IMR-90 (cell line): ENCODE measurements around the gene GATA2. TPM values are rescaled to one million over a fixed set of nuclear protein-coding genes. Genes with fewer than 3 reads are reported as not detected.

ENCODE experiments used
- ATAC-seq: fragments of 200-7000 bp; cut with Tn5 transposase; 2 replicates; pipeline ENCODE4 v1.9.1; 2020; ENCODE audit warnings: low read depth, mild to moderate bottlenecking, moderate library complexity
- BruUV-seq: library from RNA; stranded (reverse); fragments of 400-500 nt; replicated peaks from 2 replicates; lab custom pipeline; 2021; lab: Mats Ljungman, UMichigan
- CTCF ChIA-PET: fragments of 300-600 bp; formaldehyde crosslinking; extraction: SDS; loops from one replicate; lab custom pipeline; 2021; ENCODE audit warnings: antibody characterized with exemption; lab: Yijun Ruan, JAX
- POLR2A ChIA-PET: fragments of 300-600 bp; sonication (Branson Sonifier 250); formaldehyde crosslinking; loops from one replicate; lab custom pipeline; 2022; ENCODE audit warnings: antibody characterized with exemption; ENCODE audit not compliant: unreplicated experiment; lab: Charles Lee
- DNase-seq: peaks from one replicate; pipeline ENCODE4 v3.0.0; 2013
- H2AFZ ChIP-seq: replicated peaks from 2 replicates; pipeline ENCODE3; 2013; ENCODE audit warnings: low read length, mild to moderate bottlenecking; ENCODE audit not compliant: poor library complexity
- H2AK5ac ChIP-seq: 2 replicates; pipeline ENCODE4 v1.6.1; 2013; ENCODE audit warnings: low read depth, low read length, inconsistent platforms
- H2AK9ac ChIP-seq: replicated peaks from 2 replicates; pipeline ENCODE3; 2013; ENCODE audit warnings: mild to moderate bottlenecking, low read depth, low read length, moderate library complexity; ENCODE audit not compliant: poor library complexity
- H2BK120ac ChIP-seq: 2 replicates; pipeline ENCODE4 v1.6.1; 2013; ENCODE audit warnings: low read depth, low read length, inconsistent platforms
- H2BK15ac ChIP-seq: 3 replicates; pipeline ENCODE4 v1.6.1; 2013; ENCODE audit warnings: low read depth, low read length, inconsistent platforms
- H2BK20ac ChIP-seq: 2 replicates; pipeline ENCODE4 v1.6.1; 2013; ENCODE audit warnings: low read depth, mild to moderate bottlenecking, inconsistent platforms, low read length, moderate library complexity
- H2BK5ac ChIP-seq: 2 replicates; pipeline ENCODE4 v1.6.1; 2013; ENCODE audit warnings: mild to moderate bottlenecking, low read depth, low read length, inconsistent platforms; ENCODE audit not compliant: poor library complexity, severe bottlenecking
- H3K14ac ChIP-seq: replicated peaks from 2 replicates; pipeline ENCODE4 v1.6.1; 2013; ENCODE audit warnings: low read depth, low read length, inconsistent platforms
- H3K18ac ChIP-seq: 2 replicates; pipeline ENCODE4 v1.6.1; 2013; ENCODE audit warnings: low read depth, low read length, control low read depth
- H3K23ac ChIP-seq: 2 replicates; pipeline ENCODE4 v1.6.1; 2013; ENCODE audit warnings: low read depth, low read length, inconsistent platforms
- H3K27ac ChIP-seq: 2 replicates; pipeline ENCODE4 v1.5.1; 2013; ENCODE audit warnings: mild to moderate bottlenecking, control low read depth, low read length; ENCODE audit not compliant: insufficient read depth
- H3K27me3 ChIP-seq: 2 replicates; pipeline ENCODE4 v1.6.1; 2013; ENCODE audit warnings: low read length; ENCODE audit not compliant: control insufficient read depth, insufficient read depth
- H3K36me3 ChIP-seq: 2 replicates; pipeline ENCODE4 v1.6.1; 2013; ENCODE audit warnings: low read length, mixed read lengths; ENCODE audit not compliant: control insufficient read depth, insufficient read depth
- H3K4ac ChIP-seq: 2 replicates; pipeline ENCODE4 v1.6.1; 2013; ENCODE audit warnings: low read depth, low read length, inconsistent platforms
- H3K4me1 ChIP-seq: 2 replicates; pipeline ENCODE4 v1.6.1; 2013; ENCODE audit warnings: low read length, mixed read lengths; ENCODE audit not compliant: control insufficient read depth, insufficient read depth
- H3K4me2 ChIP-seq: 2 replicates; pipeline ENCODE4 v1.6.1; 2013; ENCODE audit warnings: low read depth, mild to moderate bottlenecking, control low read depth, low read length, moderate library complexity
- H3K4me3 ChIP-seq: 2 replicates; pipeline ENCODE4 v1.5.1; 2013; ENCODE audit warnings: low read depth, mild to moderate bottlenecking, control low read depth, low read length, moderate library complexity; ENCODE audit not compliant: insufficient read depth
- H3K56ac ChIP-seq: 2 replicates; pipeline ENCODE4 v1.6.1; 2013; ENCODE audit warnings: low read length, inconsistent platforms; ENCODE audit not compliant: insufficient read depth; ENCODE audit errors: extremely low read depth
- H3K79me1 ChIP-seq, 2 experiments: 2 replicates each; pipeline ENCODE4 v1.6.1; 2013; ENCODE audit warnings: low read length in 2 of 2, inconsistent platforms in 1 of 2, low read depth in 1 of 2
- H3K9ac ChIP-seq: 2 replicates; pipeline ENCODE4 v1.6.1; 2013; ENCODE audit warnings: low read depth, low read length, control low read depth
- H3K9me1 ChIP-seq: 2 replicates; pipeline ENCODE4 v1.6.1; 2013; ENCODE audit warnings: low read length, inconsistent platforms; ENCODE audit not compliant: insufficient read depth
- H3K9me3 ChIP-seq: 2 replicates; pipeline ENCODE4 v1.6.1; 2013; ENCODE audit warnings: low read length; ENCODE audit not compliant: control insufficient read depth, insufficient read depth
- H4K20me1 ChIP-seq: 2 replicates; pipeline ENCODE4 v1.6.1; 2013; ENCODE audit warnings: low read length, inconsistent platforms; ENCODE audit not compliant: insufficient read depth
- H4K5ac ChIP-seq: 2 replicates; pipeline ENCODE4 v1.6.1; 2013; ENCODE audit warnings: mild to moderate bottlenecking, low read depth, low read length, control low read depth
- H4K8ac ChIP-seq, 2 experiments: 2 replicates each; pipeline ENCODE4 v1.6.1; 2013; ENCODE audit warnings: low read depth in 2 of 2, low read length in 2 of 2, control low read depth in 1 of 2, inconsistent platforms in 1 of 2
- H4K91ac ChIP-seq: 2 replicates; pipeline ENCODE4 v1.6.1; 2013; ENCODE audit warnings: low read depth, low read length, inconsistent platforms; ENCODE audit not compliant: insufficient read depth
- MAZ ChIP-seq: IDR thresholded peaks from 2 replicates; pipeline ENCODE4 v1.6.1; 2012; ENCODE audit warnings: low read depth, mild to moderate bottlenecking, low read length, improper control_type of control experiment, moderate library complexity, borderline replicate concordance
- WGBS, 2 experiments: methylation state at CpG; one replicate each; pipeline versions ENCODE4 v1.1.5 to v1.1.7; 2013; ENCODE audit warnings: missing lambda C conversion rate in 2 of 2; ENCODE audit not compliant: insufficient read length in 1 of 2; ENCODE audit errors: extremely low coverage in 2 of 2; 5-methylcytosine and 5-hydroxymethylcytosine counted together
- dilution Hi-C: fragments of 300-500 bp; cut with HindIII; formaldehyde crosslinking; loops from one replicate; pipeline ENCODE4 v1.14.3; 2018; ENCODE audit warnings: low sequenced_read_pairs; ENCODE audit not compliant: unreplicated experiment
- in situ Hi-C: fragments of 300-500 bp; cut with MboI; formaldehyde crosslinking; loops from 3 replicates; pipeline ENCODE4 v1.14.3; 2019; ENCODE audit warnings: low sequenced_read_pairs, inconsistent platforms, mixed read lengths
- intact Hi-C: fragments of 100-400 bp; cut with micrococcal nuclease; formaldehyde crosslinking; loops from 2 replicates; pipeline ENCODE4 v1.10.0; 2022
- polyA plus RNA-seq, 3 experiments: library from polyadenylated mRNA; depleted of rRNA; stranded (reverse); fragments of >200 nt; gene quantifications; 2 replicates each; pipeline ENCODE4 v1.2.3, GENCODE V29; 2012; ENCODE audit warnings: low replicate concordance in 1 of 3
- total RNA-seq: library from RNA; depleted of rRNA; stranded (reverse); fragments of >200 nt; gene quantifications from 2 replicates; pipeline ENCODE4 v1.2.3, GENCODE V29; 2012
- TF ChIP-seq, protein P1 (sequence below): fragments of 150-350 bp; IDR thresholded peaks from 2 replicates; pipeline ENCODE4 v1.6.1; 2016; ENCODE audit warnings: low read depth, mild to moderate bottlenecking, low read length, moderate library complexity, borderline replicate concordance

The GATA2 gene
- total and polyA plus RNA-seq, 2 of the 4 experiments (the other 2 are of a cell fraction): 2.2 to 13.5 TPM

DNA sequence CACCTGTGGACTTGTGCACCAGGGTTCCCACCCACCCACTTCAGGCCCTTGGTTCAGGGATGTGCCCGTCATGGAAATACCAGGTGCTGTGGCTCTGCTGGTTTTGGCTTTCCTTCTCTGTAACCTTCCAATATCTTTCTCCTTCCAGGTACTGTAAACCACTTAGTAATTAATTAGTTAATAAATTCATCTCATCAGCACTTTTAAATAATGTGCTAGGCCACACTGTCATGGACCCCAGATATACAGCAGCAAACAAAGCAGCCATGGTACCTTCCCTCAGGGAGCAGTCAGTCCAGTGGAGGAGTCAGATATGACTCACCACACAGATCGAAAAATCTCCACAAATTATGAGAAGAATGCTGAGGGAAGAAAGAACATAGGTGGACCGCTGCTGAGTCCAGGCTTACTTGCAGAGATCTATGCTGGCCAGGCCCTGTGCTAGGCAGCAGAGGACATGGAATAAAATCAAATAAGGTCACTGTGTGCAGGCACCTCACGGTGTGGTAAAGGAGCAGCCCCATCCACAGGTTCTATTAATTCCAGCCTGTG lies 6.8 kb upstream of the GATA2 start (continued):
- TF ChIP-seq MAZ: no peak

DNA sequence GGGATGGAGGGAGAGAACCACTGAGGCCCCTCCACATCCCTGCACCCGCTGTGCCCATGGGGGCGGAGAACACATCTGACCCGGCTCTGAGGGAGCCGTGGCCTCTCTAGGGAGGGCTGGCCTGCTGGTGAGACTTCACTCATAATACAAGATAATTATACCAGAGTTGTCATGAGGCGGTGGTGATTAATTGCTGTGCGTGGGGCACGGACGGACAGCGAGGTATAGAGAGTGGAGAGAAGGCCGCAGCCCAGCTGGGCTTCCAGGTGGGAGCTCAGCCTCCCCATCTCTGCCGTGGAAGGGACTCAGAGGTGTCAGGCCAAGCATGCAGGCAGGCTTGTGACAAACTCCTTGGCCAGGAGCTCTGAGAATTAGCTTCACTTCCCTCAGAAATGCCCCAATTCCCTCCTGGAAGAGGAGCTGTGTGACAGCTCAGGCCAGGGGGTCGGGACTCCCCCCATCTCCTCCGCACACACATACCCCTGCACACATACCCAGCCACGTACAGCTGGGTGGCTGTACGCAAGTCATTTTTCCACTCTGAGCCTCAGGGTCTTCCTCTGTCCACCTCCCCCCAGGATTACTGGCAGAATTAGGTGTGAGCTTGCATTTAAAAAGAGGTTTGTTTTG lies 6.0 kb upstream of the GATA2 start:
- 50% methylated on average over 1 of the region's 15 CpGs; no CpG with 5 or more reads in 1 of the 2 experiments for WGBS, 2 experiments
- in situ Hi-C loops (no loop called here), intact Hi-C loops (loop anchor here (1.0 to 5.0 kb wide), 2 partner anchors 108 to 328 kb away; no protein-coding TSS in a partner anchor), dilution Hi-C loops (no loop called here)
- no peak for DNase-seq
- Histone ChIP-seq H4K20me1 (peaks cover 8% of the 10 kb centered on the region), H4K91ac (no peak overlapping the region), H3K27me3 (peaks cover 24% of the 10 kb centered on the region), H4K8ac (no peak overlapping the region), H4K5ac (no peak overlapping the region), H3K9me1 (0 out of 2 replicates have a peak, but pooled peaks cover 4% of the 10 kb centered on the region), H3K4me1 (peaks cover 5% of the 10 kb centered on the region), H3K14ac (no peak overlapping the region), H2BK15ac (no peak overlapping the region), H3K56ac (no peak overlapping the region), H3K79me1 (peaks cover 3 to 5% of the 10 kb centered on the region in 2 experiments; a peak in 1 of 4 replicates), H2AK5ac (no peak overlapping the region), H3K4ac (no peak overlapping the region), H3K4me2 (no peak overlapping the region), H3K36me3 (no peaks in the 10 kb centered on the region), H3K9ac (no peak overlapping the region), H3K9me3 (no peaks in the 10 kb centered on the region; the same call in 1 of the 2 replicates), H2AFZ (no peak overlapping the region), H2BK120ac (no peak overlapping the region), H3K27ac (no peak overlapping the region), H2AK9ac (no peak overlapping the region), H3K18ac (no peak overlapping the region), H2BK5ac (no peak overlapping the region), H3K4me3 (no peak overlapping the region), H2BK20ac (no peak overlapping the region), H3K23ac (no peak overlapping the region)
- CTCF ChIA-PET: interaction anchor here (0.5 kb wide), 1 partner anchor 82 kb away, joined by 5 read pairs; no protein-coding TSS in a partner anchor
- BruUV-seq: no TSS peak
- ATAC-seq: no peak
- POLR2A ChIA-PET: no interaction called here
- TF ChIP-seq, protein P1, sequence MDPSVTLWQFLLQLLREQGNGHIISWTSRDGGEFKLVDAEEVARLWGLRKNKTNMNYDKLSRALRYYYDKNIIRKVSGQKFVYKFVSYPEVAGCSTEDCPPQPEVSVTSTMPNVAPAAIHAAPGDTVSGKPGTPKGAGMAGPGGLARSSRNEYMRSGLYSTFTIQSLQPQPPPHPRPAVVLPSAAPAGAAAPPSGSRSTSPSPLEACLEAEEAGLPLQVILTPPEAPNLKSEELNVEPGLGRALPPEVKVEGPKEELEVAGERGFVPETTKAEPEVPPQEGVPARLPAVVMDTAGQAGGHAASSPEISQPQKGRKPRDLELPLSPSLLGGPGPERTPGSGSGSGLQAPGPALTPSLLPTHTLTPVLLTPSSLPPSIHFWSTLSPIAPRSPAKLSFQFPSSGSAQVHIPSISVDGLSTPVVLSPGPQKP: no peak
